Fibroblast of mammary gland (primary cell): ENCODE measurements around the gene MMP25.
A peak's percentile ranks its signal among the peaks of the same experiment; 100 is the strongest.

Experiments
- DNase-seq: peaks from one replicate; pipeline ENCODE4 v3.0.0-alpha.2; 2010; ENCODE audit warnings: low read depth
- H3K4me3 ChIP-seq: 2 replicates; pipeline ENCODE4 v1.5.1; 2011; ENCODE audit warnings: low read depth, mild to moderate bottlenecking, low read length, moderate library complexity; ENCODE audit not compliant: control insufficient read depth
- TF ChIP-seq, protein P1 (sequence below): conservative IDR thresholded peaks from 2 replicates; pipeline ENCODE4 v1.5.1; 2011; ENCODE audit warnings: low read depth, low read length, inconsistent platforms; ENCODE audit not compliant: control insufficient read depth, insufficient read depth

The MMP25 gene

DNA sequence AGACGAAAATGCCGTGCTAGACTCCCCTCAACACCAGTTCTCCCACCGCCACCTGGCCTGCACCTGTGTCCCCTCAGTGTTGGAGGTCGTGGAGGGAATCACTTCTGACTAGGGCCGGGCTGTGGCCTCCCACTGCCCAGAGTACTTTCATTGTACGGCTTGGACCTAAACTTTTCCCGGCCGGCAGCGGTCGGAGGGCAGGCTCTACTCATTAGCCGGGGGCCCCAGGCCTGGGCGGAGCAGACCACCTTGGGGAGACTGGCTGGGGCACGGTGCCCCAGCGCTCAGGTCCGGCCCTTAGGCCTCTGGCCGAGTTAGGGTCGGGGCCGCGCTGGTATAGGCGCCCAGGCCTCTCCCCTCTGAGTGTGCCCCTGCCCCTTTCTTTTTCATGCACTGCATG, 29.0 kb upstream of the MMP25 start:
- TF ChIP-seq, protein P1, sequence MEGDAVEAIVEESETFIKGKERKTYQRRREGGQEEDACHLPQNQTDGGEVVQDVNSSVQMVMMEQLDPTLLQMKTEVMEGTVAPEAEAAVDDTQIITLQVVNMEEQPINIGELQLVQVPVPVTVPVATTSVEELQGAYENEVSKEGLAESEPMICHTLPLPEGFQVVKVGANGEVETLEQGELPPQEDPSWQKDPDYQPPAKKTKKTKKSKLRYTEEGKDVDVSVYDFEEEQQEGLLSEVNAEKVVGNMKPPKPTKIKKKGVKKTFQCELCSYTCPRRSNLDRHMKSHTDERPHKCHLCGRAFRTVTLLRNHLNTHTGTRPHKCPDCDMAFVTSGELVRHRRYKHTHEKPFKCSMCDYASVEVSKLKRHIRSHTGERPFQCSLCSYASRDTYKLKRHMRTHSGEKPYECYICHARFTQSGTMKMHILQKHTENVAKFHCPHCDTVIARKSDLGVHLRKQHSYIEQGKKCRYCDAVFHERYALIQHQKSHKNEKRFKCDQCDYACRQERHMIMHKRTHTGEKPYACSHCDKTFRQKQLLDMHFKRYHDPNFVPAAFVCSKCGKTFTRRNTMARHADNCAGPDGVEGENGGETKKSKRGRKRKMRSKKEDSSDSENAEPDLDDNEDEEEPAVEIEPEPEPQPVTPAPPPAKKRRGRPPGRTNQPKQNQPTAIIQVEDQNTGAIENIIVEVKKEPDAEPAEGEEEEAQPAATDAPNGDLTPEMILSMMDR = no peak
- no peak for DNase-seq
- H3K4me3 ChIP-seq = no peak overlapping the region

DNA sequence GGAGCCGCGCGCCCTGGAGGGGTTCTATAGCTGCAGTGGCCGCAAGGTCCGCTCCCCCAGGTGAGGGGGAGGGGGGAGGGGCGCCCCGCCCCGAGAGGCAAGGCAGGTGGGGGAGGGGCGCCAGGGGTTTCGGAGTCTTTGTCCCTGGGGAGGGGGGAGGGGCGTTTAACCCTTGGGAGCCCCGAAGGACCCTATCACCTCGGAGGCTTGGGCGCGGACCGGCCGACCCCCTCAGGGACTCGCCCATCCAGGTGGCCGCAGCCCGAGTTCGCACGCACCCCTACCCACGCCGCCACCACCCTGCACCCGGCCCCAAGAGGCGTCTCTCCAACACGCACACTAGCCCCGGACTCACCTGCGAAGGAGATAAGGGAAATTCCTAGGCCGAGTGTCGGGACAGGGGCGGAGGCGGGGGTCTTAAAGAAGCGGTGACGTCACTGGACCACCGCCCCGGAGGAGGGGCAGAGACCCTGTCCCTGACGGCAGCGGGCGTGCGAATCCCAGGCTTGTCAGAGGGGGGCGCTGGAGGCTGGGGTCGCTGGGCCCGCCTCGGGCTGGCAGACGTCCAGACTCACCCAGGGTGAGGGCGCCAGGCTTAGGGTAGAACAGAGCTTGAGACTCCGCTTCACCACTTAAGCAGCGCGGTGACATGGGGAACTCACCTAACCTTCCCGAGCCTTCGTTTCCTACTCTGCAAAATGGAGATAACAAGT, 28.4 kb upstream of the MMP25 start, which contains the start of gene CLDN6:
Gene CLDN6 (minus strand): TSS at position 390 of the 713 bp plus-strand sequence. CDS start 2,162 bp downstream, outside the sequence.
- no peak within 1 kb of the TSS for H3K4me3 ChIP-seq
- DNase-seq = no peak
- TF ChIP-seq, protein P1 = peak; percentile 17

DNA sequence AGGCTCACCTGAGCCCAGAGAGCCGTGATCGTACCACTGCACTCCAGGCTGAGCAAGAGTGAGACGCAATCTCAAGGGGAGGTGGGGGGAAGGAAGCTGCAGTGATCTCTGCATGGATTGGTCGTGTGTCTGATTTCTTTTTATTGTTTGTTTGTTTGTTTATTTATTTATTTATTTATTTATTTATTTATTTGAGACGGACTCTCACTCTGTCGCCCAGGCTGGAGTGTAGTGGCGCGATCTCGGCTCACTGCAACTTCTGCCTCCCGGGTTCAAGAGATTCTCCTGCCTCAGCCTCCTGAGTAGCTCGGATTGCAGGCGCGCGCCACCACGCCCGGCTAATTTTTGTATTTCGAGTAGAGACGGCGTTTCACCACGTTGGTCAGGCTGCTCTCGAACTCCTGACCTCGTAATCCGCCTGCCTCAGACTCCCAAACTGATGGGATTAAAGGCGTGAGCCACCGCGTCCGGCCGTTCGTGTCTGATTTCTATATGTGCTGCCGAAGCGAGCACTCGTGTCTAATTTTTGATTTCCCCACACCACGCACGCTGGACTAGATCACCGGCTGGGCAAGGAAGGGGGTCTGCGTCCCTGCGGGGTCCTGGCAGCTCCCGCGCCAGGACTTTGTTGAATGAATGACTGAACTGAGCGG, 26.6 kb upstream of the MMP25 start:
- DNase-seq = no peak
- H3K4me3 ChIP-seq = peak overlapping the region; percentile 50
- TF ChIP-seq, protein P1 = no peak

DNA sequence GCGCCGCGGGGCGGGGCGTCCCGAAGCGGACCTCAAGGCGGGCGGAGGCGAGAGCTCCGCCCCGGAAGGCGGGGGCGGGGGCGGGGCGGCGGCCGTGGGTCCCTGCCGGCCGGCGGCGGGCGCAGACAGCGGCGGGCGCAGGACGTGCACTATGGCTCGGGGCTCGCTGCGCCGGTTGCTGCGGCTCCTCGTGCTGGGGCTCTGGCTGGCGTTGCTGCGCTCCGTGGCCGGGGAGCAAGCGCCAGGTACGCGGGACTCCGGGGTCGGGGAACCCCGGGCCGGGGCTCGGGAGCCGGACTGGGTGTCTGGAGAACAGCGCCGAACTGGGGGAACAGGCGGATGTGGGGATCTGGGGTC, 26.1 kb upstream of the MMP25 start, which contains the start of gene TNFRSF12A:
Gene TNFRSF12A (plus strand): TSS at position 122 of the 357 bp plus-strand sequence. CDS start 30 bp downstream, at position 152.
- peak; percentile 58 for DNase-seq
- H3K4me3 ChIP-seq = peak within 1 kb of the TSS; percentile 74
- TF ChIP-seq, protein P1 = no peak

DNA sequence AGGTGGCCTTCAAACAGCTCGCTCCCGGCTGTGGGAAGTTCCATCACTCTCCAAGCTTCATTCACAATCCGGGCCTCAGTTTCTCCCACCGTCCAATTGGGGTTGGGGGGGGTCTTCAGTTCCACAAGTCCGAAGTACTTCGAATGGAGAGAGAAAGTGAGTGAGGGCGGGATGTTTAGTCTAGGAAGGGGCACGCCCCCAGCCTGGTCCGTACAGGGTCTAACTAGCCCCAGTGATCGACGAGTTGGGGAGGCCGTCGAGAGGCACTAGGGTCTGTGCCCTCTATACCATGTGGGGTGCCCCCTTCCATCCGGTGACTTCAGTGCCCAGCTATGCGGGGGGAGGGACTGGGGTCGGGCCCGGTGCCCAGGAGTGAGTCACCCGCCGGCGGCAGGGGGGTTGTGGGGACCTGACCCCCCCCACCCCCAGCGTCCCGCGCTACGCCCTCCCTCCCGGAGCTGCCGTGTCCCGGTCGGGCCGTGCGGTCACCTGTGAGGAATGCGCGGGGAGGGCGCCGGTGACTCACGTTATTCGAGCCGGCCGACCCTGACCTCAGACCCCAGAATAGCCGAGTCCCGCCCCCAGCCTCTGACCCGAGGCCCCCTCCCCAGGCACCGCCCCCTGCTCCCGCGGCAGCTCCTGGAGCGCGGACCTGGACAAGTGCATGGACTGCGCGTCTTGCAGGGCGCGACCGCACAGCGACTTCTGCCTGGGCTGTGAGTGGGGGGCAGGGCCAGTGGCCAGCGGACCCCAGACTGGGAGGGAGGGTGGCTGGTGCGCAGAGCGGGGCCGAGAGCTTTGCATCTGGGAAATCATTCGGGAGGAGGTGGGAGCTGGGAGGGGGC, 25.5 kb upstream of the MMP25 start:
- peak overlapping the region; percentile 74 for H3K4me3 ChIP-seq
- DNase-seq = peak; percentile 82
- TF ChIP-seq, protein P1 = no peak

DNA sequence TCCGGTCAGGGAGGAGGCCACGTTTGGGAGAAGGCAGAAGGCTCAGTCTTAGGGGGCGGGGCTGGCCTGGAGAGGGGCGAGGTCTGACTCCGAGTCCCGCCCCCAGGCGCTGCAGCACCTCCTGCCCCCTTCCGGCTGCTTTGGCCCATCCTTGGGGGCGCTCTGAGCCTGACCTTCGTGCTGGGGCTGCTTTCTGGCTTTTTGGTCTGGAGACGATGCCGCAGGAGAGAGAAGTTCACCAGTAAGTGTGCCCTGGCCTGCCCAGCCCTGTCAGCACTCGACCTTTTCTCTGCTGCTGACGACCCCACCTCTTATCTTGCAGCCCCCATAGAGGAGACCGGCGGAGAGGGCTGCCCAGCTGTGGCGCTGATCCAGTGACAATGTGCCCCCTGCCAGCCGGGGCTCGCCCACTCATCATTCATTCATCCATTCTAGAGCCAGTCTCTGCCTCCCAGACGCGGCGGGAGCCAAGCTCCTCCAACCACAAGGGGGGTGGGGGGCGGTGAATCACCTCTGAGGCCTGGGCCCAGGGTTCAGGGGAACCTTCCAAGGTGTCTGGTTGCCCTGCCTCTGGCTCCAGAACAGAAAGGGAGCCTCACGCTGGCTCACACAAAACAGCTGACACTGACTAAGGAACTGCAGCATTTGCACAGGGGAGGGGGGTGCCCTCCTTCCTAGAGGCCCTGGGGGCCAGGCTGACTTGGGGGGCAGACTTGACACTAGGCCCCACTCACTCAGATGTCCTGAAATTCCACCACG, 24.7 kb upstream of the MMP25 start:
- peak; percentile 97 for DNase-seq
- TF ChIP-seq, protein P1 = peak; percentile 17
- peak overlapping the region; percentile 74 for H3K4me3 ChIP-seq
